Fibroblast of skin of left biceps (primary cell): ENCODE data around the gene PPM1F.

Source experiments
- DNase-seq, 2 experiments: peaks; one replicate each; pipeline ENCODE4 v3.0.0-alpha.2; 2013; ENCODE audit warnings: low read depth in 2 of 2

The PPM1F gene

GRCh38 chr22:21975854-21976345 lies 23.3 kb upstream of the PPM1F start:
- no peak for DNase-seq

DNA sequence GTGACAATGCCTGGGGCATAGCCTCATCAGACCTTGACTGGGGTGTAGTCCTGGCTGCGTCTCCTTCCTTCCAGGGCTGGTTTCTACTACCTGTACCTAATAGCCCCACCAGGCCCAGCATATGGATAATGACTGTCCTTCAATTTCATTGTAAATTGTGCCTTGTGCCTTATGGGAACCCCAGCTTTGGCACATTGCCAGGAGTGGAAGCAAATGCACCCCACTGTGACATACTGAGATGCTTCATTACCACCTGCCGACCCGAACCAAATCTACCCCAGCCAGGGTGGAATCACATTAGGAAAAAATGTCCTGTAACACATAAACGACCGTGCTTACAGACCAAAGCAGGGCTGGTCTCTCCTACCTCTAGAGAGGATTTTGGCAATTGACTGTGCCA lies 22.6 kb upstream of the PPM1F start:
- no peak for DNase-seq

GRCh38 chr22:21974058-21974649 lies 21.5 kb upstream of the PPM1F start:
- no peak for DNase-seq

- DNase-seq = no peak
Observed at GRCh38 chr22:21972806-21973205, 20.2 kb upstream of the PPM1F start.

DNA sequence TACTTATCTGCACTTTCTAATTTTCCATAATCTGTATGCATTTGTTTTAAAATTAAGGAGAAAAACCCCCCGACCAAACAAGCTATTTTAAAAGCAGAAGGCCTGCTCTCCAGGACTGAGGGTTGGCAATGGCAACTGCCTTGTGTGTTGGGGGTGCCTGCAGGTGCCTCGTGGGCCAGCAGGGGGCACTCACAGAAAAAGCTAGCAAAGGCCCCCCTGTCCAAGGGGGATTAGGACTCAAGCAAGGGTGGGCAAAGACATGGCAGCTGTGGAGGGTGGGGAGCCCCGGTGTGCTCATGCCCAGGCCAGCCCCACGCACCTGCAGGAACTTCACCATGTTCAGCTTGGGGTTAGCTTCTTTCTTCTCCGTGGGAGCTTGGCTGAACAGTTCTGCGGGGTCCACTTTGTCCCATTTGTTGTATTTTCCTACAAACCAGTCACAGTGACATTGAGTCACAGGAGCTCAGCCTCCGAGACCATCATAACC lies 19.7 kb upstream of the PPM1F start:
- no peak for DNase-seq

GRCh38 chr22:21971858-21972275 lies 19.2 kb upstream of the PPM1F start:
- no peak for DNase-seq

DNA sequence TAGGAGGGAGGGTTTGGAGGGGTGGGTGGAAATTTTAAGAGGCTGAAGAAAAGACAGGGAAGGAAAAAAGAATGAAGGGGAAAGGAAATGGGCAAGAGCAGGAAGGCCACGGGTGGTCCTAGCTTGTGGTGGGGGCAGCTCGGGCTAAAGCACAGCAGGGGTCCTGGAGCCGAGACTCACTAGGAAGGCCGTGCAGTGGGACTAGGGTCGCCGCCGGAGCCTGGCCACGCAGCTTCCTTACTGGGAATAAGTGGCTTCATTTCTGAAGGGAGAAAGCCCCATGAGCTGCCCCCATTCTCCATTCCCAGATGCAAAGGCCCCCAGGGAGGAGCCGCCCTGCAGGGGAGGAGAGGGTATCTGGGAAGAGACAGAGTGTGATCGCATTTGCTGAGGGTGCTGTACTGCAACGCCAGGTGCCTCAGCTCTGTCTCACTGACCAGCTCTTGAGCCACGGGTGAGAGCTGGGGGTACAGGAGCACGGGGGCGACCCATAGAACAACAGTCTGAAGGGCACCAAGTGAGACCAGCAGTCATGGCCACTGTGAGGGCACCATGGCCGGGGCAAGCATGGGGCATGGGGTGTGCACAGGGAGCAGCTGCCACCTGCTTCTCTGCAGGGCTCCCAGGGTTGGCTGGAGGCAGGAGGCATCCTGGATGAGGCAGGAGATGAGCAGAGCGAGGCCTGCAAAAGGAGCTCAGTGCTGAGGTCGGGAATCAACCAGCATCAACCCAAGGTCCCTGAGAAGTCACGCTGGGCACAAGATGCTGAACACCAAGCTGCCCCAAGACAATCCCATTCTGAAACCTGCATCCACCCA lies 18.4 kb upstream of the PPM1F start:
- no peak for DNase-seq

DNA sequence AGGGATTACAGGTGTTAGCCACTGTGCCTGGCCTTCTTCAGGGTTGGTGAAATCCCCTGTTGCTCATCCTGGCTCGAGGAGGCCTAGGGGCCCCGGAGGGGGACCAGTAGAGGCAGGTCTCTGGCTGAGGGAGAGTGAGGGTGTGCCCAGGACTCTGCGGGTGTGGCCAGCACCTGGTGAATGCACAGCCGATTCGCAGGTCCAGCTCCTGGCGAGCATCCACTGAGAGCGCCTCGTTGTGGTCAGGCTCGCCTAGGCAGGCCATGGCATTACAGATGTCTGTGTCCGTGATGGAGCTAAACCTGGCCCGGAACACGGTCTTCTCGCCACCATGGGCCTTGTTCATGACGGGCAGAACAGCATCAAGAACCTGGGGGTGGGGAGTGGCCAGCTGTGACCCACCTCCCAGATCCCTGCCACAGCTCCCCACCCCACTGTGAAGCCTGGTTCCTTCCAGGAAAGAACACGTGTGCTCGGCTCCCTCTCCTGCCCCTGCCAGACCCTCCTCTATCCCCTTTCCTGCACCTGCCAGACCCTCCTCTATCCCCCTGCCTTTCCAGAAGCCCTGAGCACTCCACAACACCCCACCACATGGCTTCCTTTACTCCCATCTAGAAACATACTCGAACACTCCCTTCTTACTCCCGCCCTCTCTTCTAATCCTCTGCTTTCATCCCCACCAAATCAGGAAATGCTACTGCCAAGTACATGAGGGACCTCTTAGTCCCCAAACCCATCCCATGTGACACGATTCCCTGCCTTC lies 17.6 kb upstream of the PPM1F start:
- DNase-seq = no peak

DNA sequence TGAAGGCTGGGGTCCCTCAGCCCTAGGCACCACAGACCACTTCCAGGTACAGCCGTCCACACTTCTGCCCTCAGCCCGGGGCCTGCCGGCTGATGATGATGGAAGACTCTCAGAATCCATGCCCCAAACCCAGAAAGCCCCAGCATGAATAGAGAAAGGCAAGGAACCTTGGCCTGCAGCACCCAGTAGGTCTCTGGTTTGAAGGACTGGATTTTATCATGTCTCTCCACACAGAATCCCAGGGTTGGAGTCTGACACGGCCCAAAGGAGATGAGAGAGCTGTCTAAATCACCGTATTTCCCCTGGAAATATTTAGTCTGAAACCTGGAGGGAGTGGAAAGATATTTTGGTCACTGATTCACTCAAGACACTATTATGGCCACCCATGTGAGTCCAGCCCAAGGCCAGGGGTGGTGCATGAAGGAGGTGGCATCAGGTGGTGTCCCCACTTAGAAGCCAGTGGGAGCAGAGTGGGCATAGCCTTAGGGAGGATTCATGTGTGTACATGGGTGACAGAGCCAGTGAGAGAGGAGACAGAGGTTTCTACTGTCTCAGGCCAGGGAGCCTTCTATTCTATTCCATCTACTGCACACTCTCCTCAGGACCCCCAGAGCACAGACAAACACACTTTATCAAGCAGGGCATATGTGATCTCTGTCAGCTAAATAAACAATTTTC lies 15.9 kb upstream of the PPM1F start:
- DNase-seq = no peak

DNA sequence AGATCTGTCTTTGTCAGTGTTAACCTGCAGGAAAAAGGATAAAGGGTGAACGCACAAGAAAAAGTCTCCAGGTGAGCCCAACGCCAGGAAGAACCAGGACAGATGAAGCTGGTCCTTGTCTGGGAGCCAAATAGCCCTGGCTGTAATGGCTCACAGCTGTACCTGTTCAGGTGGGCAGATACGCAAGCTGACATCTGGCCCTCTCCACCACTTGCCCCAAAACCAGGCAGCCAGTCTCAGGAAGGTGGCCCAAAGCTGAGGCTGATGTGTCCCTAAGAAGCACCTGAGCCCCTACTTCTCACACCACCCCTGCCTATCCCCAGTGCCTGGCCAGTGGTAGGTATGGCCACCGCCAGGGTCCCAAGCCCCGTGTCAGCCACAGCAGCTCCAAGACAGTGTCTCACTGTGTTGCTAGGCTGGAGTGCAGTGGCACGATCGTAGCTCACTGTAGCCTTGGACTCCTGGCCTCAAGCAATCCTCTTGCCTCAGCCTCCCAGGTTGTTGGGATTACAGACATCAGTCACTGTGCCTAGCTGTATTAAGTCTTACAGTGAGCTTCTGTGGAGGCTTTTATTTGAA lies 15.1 kb upstream of the PPM1F start:
- no peak for DNase-seq

DNA sequence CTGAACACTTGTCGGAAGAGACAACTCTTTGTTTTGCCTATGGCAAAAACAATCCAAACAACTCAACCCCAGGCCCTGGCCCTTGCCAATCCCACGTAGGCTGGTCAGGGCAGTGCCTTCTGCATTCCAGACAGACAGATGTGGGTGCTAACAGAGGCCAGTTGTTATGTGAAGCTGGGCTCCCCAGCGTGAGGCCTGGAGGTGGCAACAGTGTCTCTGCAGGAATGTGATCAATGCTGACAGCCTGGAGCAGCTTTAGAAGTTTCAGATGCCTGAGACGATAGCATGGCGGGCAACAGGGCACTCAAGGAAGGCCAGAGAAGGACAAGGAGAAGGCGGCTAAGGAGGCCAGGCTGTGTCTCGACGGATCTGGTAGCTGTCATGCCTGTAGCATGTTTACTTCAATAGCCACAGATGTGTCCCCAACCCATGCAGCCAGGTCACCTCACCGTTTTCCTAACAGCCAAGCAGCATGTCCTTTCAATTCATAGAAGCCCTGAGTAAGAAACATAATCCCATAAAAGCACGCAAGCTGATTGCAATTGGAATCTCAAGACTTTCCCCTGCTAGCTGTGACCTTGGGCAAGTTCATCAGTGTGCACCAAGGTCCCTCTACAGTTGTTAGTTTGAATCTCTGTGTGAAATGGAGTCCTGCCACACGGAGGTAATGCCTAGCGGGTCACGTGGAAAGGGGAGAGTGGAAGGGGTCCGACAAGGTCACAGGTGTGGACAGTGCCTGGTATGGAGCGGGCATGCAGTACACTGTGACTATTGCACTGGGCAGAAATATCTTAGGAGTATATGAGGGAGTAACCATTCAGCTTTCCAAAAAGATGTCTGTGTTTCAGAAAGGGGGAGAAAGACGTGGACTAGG lies 14.2 kb upstream of the PPM1F start:
- no peak for DNase-seq

- no peak for DNase-seq
Observed at GRCh38 chr22:21965762-21966288, 13.2 kb upstream of the PPM1F start.

DNA sequence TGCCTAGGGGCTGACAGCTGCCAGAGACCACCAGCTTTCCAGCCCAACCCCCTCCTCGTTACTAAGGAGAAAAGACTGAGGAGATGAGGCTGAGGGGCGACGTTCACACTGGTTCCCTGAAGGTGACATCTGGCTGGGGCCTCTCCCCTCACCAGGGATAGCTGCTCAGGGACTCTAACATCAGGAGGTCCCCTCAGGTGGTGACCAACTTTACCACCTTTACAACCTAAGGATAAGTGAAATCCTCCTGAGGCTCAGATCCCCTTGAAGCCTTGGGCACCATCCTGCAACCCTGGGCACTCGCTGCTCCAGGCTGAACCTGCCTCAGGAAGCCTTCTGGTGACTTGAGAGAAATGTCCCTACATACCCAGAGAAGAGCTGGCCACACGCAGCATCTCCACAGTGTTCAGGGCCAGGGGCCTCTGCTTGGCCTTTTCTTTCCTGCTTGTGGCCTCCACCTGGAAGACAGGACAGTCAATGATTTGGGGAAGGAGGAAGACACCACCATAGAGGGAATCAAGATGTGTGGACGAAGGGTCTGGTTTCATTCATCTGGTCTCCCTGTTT lies 12.4 kb upstream of the PPM1F start:
- DNase-seq = no peak

DNA sequence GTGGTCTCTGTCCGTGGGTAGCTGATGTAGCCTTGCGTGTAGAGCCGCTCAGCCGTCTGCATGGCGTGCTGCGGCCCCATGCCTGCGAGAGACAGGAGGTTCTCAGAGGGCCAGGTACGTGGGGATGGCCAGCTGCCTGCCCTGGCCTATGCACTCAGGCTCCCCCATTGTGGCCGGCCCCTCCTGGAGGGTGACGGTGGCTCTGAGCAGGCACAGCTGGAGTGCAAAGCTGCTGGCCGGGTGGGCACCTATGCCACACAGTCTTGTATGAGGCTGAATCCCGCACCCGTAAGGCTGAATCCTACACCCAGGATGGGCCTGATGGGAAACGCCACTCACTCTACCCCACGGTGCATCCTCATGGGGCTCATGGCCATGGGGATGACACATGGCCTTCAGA lies 11.6 kb upstream of the PPM1F start:
- DNase-seq = no peak

GRCh38 chr22:21963790-21964211 lies 11.2 kb upstream of the PPM1F start:
- DNase-seq = no peak

DNA sequence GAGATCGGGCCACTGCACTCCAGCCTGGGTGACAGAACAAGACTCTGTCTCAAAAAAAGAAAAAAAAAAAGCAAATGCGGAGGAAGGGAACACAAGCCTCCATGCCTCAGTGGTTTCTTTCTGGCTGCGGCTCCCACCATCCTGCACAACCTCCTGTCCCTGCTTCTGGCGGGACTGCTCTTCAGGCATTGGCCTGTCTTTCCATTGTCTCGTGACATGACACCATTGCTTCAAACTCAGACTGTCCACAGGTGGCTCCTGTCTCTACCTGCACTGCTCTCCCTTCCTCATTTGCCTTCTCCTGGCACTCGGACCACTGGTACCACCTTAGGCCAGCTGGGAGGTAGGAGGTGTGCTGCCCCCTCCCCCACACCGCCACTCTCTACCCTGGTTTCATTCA lies 10.6 kb upstream of the PPM1F start:
- DNase-seq = no peak

GRCh38 chr22:21962655-21962949 lies 10.0 kb upstream of the PPM1F start:
- DNase-seq = no peak

GRCh38 chr22:21961886-21962654 lies 9.4 kb upstream of the PPM1F start:
- DNase-seq = no peak

DNA sequence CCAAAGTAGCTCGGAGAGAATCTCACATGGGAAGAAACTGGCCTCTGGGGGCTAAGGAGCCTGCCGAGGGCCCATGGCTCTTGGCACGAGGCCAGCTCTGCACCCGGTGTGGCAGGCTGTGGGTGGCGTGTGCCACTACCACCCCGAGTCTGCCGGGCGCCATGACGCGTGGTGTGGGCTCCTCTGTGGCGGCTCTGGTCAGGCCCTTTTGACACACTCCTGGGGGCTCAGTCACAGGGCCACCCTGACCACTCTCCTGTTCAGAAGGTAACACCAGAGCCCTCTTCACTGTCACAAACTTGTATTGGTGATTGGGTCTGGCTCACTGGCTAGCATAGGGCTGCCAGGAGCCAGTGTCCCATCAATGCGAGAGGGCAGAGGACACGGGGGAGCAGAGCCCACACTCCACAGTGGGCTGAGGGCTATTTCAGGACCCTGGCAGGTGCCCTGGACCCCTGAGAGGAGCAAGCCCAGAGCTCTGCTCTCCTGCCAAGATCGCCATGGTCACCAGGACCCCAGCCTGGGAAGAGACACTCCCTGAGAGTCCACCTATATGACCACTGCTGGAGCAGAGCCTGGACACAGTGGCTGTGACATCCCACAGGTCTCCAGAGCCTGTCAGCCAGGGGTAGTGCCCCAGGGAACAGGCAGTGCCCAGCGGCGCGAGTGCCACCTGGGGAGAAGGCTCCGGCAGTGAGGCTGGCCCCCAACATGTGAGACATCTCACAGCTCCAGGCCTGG lies 8.6 kb upstream of the PPM1F start:
- DNase-seq = no peak
